ENCODE data around the gene ATP10A.

The ATP10A gene

GRCh38 chr15:25716414-25717126 is 146.6 kb downstream of the ATP10A start:
- DNase-seq (ENCODE audit: low read depth), result no peak
- TF ChIP-seq CTCF (IDR thresholded peaks at IDR 0.05; ENCODE audit: low read length, missing control alignments), result no peak
- H3K4me3 ChIP-seq (replicated peaks; ENCODE audit: low read depth, low read length), result no peak overlapping the region

GRCh38 chr15:25715536-25716413 is 147.4 kb downstream of the ATP10A start:
- no peak for DNase-seq (ENCODE audit: low read depth)
- TF ChIP-seq CTCF (IDR thresholded peaks at IDR 0.05; ENCODE audit: low read length, missing control alignments), result no peak
- H3K4me3 ChIP-seq (replicated peaks; ENCODE audit: low read depth, low read length), result no peak overlapping the region

- no peak for TF ChIP-seq CTCF (IDR thresholded peaks at IDR 0.05; ENCODE audit: low read length, missing control alignments)
- no peak for DNase-seq (ENCODE audit: low read depth)
- no peak overlapping the region for H3K4me3 ChIP-seq (replicated peaks; ENCODE audit: low read depth, low read length)
These were observed 148.6 kb downstream of the ATP10A start for GRCh38 chr15:25714538-25714840.

- TF ChIP-seq CTCF (IDR thresholded peaks at IDR 0.05; ENCODE audit: low read length, missing control alignments), result no peak
- DNase-seq (ENCODE audit: low read depth), result no peak
These were observed 149.2 kb downstream of the ATP10A start for GRCh38 chr15:25713736-25714537.

GRCh38 chr15:25712961-25713355 is 150.2 kb downstream of the ATP10A start:
- H3K4me3 ChIP-seq (replicated peaks; ENCODE audit: low read depth, low read length), result no peak overlapping the region
- no peak for DNase-seq (ENCODE audit: low read depth)
- no peak for TF ChIP-seq CTCF (IDR thresholded peaks at IDR 0.05; ENCODE audit: low read length, missing control alignments)

More at GRCh38 chr15:25713736-25714537, 149.2 kb downstream of the ATP10A start:
- no peak overlapping the region for H3K4me3 ChIP-seq (replicated peaks; ENCODE audit: low read depth, low read length)

GRCh38 chr15:25712192-25712960 is 150.8 kb downstream of the ATP10A start:
- no peak for DNase-seq (ENCODE audit: low read depth)
- no peak for TF ChIP-seq CTCF (IDR thresholded peaks at IDR 0.05; ENCODE audit: low read length, missing control alignments)
- no peak overlapping the region for H3K4me3 ChIP-seq (replicated peaks; ENCODE audit: low read depth, low read length)

Measured in fibroblast of pulmonary artery (primary cell).